PC-3 (cell line): ENCODE data around the gene GRIK1.

ENCODE experiments used
- CTCF ChIP-seq: fragments of 300-600 bp; sonication (generic); conservative IDR thresholded peaks from 2 replicates; pipeline ENCODE4 v1.5.1; 2017; ENCODE audit warnings: antibody characterized with exemption, low read depth, mild to moderate bottlenecking, low read length
- EZH2 ChIP-seq: fragments of 300-600 bp; sonication (generic); IDR thresholded peaks from one replicate; pipeline ENCODE4 v1.6.1; 2017; ENCODE audit warnings: antibody characterized with exemption, mild to moderate bottlenecking, low read length; ENCODE audit not compliant: unreplicated experiment

- TF ChIP-seq CTCF (no peak), EZH2 (no peak)
Observed at GRCh38 chr21:29568020-29568697, 371.6 kb downstream of the GRIK1 start.
